ENCODE measurements around the gene C1S. TPM values are rescaled to one million over a fixed set of nuclear protein-coding genes. Genes with fewer than 3 reads are reported as not detected.
"Not testable (repeated sequence)": the region's sequence is repeated elsewhere in the genome, so short reads cannot be mapped to it uniquely, and the experiment has no call there.

C1S gene
- total RNA-seq, 4 donors from 2014 or later, result 391 to 853 (median 638) TPM

DNA sequence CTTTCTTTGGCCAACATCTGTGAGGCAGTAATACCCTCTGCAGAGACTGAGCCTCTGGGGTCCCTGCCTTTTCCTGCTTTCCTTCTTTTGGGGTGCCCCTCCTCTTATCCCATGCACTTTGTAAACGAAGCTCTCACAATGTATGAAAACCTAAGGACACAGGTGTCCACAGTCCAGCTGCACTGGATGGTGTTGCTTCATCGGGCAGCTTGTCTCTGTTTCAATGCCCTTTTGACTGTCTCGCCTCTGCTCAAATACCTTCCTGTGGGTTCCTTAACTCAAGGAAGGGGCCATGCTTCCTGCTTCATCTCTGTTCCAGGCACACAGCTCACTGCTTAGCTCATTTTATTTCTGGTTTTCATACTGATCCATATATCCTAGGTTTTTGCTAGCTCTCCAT lies 42.1 kb downstream of the C1S start:
- peaks cover 0 to 70% of the 10 kb centered on the region in 2 donors for H3K36me3 ChIP-seq
- no peak overlapping the region for H3K27ac ChIP-seq
- no peaks in the 10 kb centered on the region for H3K27me3 ChIP-seq
- TF ChIP-seq EP300 (IDR thresholded peaks at IDR 0.05), result no peak
- TF ChIP-seq POLR2A (IDR thresholded peaks at IDR 0.05), result no peak
- TF ChIP-seq, protein P1, sequence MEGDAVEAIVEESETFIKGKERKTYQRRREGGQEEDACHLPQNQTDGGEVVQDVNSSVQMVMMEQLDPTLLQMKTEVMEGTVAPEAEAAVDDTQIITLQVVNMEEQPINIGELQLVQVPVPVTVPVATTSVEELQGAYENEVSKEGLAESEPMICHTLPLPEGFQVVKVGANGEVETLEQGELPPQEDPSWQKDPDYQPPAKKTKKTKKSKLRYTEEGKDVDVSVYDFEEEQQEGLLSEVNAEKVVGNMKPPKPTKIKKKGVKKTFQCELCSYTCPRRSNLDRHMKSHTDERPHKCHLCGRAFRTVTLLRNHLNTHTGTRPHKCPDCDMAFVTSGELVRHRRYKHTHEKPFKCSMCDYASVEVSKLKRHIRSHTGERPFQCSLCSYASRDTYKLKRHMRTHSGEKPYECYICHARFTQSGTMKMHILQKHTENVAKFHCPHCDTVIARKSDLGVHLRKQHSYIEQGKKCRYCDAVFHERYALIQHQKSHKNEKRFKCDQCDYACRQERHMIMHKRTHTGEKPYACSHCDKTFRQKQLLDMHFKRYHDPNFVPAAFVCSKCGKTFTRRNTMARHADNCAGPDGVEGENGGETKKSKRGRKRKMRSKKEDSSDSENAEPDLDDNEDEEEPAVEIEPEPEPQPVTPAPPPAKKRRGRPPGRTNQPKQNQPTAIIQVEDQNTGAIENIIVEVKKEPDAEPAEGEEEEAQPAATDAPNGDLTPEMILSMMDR (IDR thresholded peaks at IDR 0.05), result no peak
- TF ChIP-seq POLR2AphosphoS5 (IDR thresholded peaks at IDR 0.05), result no peak
- no peaks in the 10 kb centered on the region for H3K9me3 ChIP-seq
- no peak for ATAC-seq
- H3K4me1 ChIP-seq, result peaks cover 0 to 39% (median 0%) of the 10 kb centered on the region in 3 donors
- H3K4me3 ChIP-seq, result no peak overlapping the region
- 90% methylated on average over 2 to 3 of the region's 3 CpGs for WGBS, 2 donors (ENCODE audit: low coverage in 1 of 2)

DNA sequence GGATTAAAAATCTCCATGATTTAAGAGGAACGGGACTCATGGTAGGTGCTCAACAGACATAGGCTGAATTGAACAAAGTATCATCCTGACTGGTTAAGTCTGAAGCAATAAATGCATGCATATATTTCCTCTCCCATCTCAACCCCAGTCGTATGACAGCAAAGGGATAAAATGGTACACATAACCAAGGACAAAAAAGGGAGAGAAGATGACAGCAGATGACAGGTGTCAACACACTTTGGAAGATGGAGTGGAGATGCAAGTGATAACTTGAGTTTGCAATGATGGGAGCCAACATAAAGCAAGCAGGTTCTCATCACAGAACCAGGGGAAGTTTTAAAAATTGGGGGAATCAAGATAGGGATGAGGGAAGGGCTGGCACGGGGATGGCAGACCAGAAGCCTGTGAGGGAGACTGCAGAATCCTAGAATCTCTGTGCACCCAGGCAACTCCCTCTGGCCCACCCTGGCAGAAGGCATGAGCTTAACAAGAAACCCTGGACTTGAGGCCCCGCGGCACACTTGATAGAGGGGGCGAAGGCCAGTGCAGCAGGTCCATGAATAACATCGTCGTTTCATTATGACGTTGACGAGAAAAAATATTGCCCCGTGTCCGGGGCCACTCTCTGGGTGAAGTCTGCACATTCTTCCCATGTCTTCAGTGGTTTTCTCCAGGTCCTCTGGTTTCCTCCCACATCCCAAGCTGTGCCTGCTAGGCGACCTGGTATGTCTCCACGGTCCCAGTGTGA lies 43.5 kb downstream of the C1S start:
- 96% methylated on average over 9 to 14 of the region's 14 CpGs for WGBS, 2 donors (ENCODE audit: low coverage in 1 of 2)
- peaks cover 0 to 57% of the 10 kb centered on the region in 2 donors for H3K36me3 ChIP-seq
- ATAC-seq, result no peak

DNA sequence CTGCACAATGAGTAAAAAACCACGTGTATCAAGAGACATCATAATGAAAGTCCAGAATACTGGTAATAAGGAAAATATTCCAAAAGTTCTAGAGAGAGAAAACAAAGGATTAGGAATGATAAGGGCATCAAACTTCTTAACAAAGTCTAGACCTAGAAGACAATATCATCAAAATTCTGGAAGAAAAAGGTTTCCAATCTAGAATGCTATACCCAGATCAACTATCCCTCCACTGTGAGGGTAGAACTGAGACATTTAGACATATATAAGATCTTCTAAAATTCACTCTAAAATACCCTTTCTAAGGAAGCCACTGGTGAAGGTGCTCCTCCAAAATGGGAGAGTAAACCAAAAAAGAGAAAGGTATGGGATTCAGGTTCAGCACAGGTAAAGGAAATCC lies 45.6 kb downstream of the C1S start:
- no peak for ATAC-seq
- Histone ChIP-seq H3K9me3 (no peaks in the 10 kb centered on the region), H3K27me3 (no peaks in the 10 kb centered on the region), H3K4me3 (no peak overlapping the region), H3K36me3 (peaks cover 0 to 43% of the 10 kb centered on the region in 2 donors), H3K4me1 (peaks cover 0 to 54% (median 5%) of the 10 kb centered on the region in 3 donors), H3K27ac (no peak overlapping the region)
- TF ChIP-seq EP300 (IDR thresholded peaks at IDR 0.05) (no peak), POLR2A (IDR thresholded peaks at IDR 0.05) (no peak), POLR2AphosphoS5 (IDR thresholded peaks at IDR 0.05) (no peak)
- TF ChIP-seq, protein P1 (IDR thresholded peaks at IDR 0.05), result no peak
- 67 to 85% methylated on average over 1 of the region's 1 CpG for WGBS, 2 donors (ENCODE audit: low coverage in 1 of 2)

More for the DNA sequence above, 43.5 kb downstream of the C1S start:
- H3K4me1 ChIP-seq, result peaks cover 0 to 44% (median 0%) of the 10 kb centered on the region in 3 donors
- no peaks in the 10 kb centered on the region for H3K9me3 ChIP-seq
- TF ChIP-seq EP300 (IDR thresholded peaks at IDR 0.05) (no peak), POLR2AphosphoS5 (IDR thresholded peaks at IDR 0.05) (no peak), POLR2A (IDR thresholded peaks at IDR 0.05) (no peak)
- TF ChIP-seq, protein P1 (IDR thresholded peaks at IDR 0.05), result no peak
- H3K27ac ChIP-seq, result no peak overlapping the region
- H3K27me3 ChIP-seq, result no peaks in the 10 kb centered on the region
- H3K4me3 ChIP-seq, result no peak overlapping the region

DNA sequence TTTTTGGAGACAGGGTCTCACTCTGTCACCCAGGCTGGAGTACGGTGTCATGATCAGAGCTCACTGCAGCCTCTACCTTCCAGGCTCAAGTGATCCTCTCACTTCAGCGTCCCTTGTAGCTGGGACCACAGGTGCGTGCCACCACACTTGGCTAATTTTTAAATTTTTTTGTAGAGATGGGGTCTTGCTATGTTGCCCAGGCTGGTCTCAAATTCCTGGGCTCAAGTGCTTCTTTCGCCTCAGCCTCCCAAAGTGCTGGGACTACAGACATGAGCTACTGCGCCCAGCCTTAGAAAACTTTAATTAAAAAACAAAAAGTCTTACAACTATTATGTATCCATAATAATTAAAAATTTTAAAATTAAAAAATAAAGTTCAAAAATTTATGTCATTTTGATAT lies 46.7 kb downstream of the C1S start:
- 96 to 97% methylated on average over 4 to 5 of the region's 5 CpGs for WGBS, 2 donors (ENCODE audit: low coverage in 1 of 2)
- H3K27ac ChIP-seq, result peak overlapping the region in 2 of 4 donors; percentile 95 to 96

DNA sequence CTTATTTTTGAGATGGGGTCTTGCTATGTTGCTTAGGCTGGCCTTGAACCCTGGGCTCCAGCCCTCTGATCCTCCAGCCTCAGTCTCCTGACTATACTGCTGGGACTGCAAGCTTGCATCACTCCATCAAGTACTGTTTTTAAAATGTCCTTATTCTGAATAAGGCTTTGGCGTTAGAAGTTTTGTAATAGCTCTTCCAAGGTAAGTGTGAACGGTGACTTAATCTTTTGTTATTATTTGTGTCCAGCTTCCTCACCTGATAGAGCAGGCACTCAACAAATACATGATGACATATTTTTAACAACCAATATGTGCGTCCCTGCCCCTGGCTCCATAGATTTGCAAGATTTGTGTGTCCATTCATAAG lies 47.1 kb downstream of the C1S start:
- peaks cover 0 to 51% (median 5%) of the 10 kb centered on the region in 3 donors for H3K4me1 ChIP-seq

More for the DNA sequence above, 46.7 kb downstream of the C1S start:
- peaks cover 0 to 32% of the 10 kb centered on the region in 2 donors for H3K36me3 ChIP-seq
- peak overlapping the region; percentile 40 to 65 for H3K4me3 ChIP-seq
- not testable (repeated sequence) for ATAC-seq, H3K27me3 ChIP-seq, H3K9me3 ChIP-seq
- H3K4me1 ChIP-seq, result peaks cover 0 to 51% (median 5%) of the 10 kb centered on the region in 3 donors

More for the DNA sequence above, 47.1 kb downstream of the C1S start:
- H3K9me3 ChIP-seq, result no peaks in the 10 kb centered on the region
- no peaks in the 10 kb centered on the region for H3K27me3 ChIP-seq
- peaks cover 0 to 27% of the 10 kb centered on the region in 2 donors for H3K36me3 ChIP-seq
- peak overlapping the region; percentile 89 to 97 (median 96) for H3K27ac ChIP-seq
- H3K4me3 ChIP-seq, result peak overlapping the region; percentile 40 to 65
- WGBS, 2 donors (ENCODE audit: low coverage in 1 of 2), result 4 to 23% methylated on average over 3 of the region's 3 CpGs
- TF ChIP-seq, protein P1 (IDR thresholded peaks at IDR 0.05), result no peak
- no peak for TF ChIP-seq EP300 (IDR thresholded peaks at IDR 0.05)
- peak; percentile 4 for TF ChIP-seq POLR2AphosphoS5 (IDR thresholded peaks at IDR 0.05)
- no peak for ATAC-seq
